GM18526 (cell line): Measurements from ENCODE around the gene GPR108.

Experiments
- POLR2A ChIP-seq: IDR thresholded peaks from 3 replicates; pipeline ENCODE4 v1.6.1; 2011; ENCODE audit not compliant: insufficient read length; ENCODE audit errors: extremely low read depth

The GPR108 gene

GRCh38 chr19:6743714-6744380 lies 6.5 kb upstream of the GPR108 start:
- TF ChIP-seq POLR2A: no peak

- no peak for TF ChIP-seq POLR2A
Observed at GRCh38 chr19:6743066-6743465, 5.7 kb upstream of the GPR108 start.

- no peak for TF ChIP-seq POLR2A
Observed at GRCh38 chr19:6740589-6741343, 3.4 kb upstream of the GPR108 start.

GRCh38 chr19:6739883-6740588 lies 2.7 kb upstream of the GPR108 start:
- TF ChIP-seq POLR2A: no peak

GRCh38 chr19:6739390-6739882 lies 2.1 kb upstream of the GPR108 start, which contains the start of gene TRIP10:
Gene TRIP10, plus strand, starts transcription at chr19:6739680. Its CDS starts 82 bp downstream, at chr19:6739762.
- TF ChIP-seq POLR2A: no peak

- no peak for TF ChIP-seq POLR2A
Observed at GRCh38 chr19:6738787-6739389, 1.5 kb upstream of the GPR108 start.

GRCh38 chr19:6737873-6738786 lies 750 bp upstream of the GPR108 start:
- no peak for TF ChIP-seq POLR2A

- no peak for TF ChIP-seq POLR2A
Observed at GRCh38 chr19:6736917-6737283, 480 bp downstream of the GPR108 start.

- TF ChIP-seq POLR2A: peak; percentile 46
Observed at GRCh38 chr19:6736169-6736916, 1.0 kb downstream of the GPR108 start.

GRCh38 chr19:6735181-6735911 lies 2.0 kb downstream of the GPR108 start:
- no peak for TF ChIP-seq POLR2A

GRCh38 chr19:6734096-6734696 lies 3.2 kb downstream of the GPR108 start:
- TF ChIP-seq POLR2A: no peak

GRCh38 chr19:6733338-6734095 lies 3.9 kb downstream of the GPR108 start:
- TF ChIP-seq POLR2A: no peak
